ENCODE results near the gene RBM20. TPM values are rescaled to one million over a fixed set of nuclear protein-coding genes. Genes with fewer than 3 reads are reported as not detected.

RBM20 gene
- total and polyA plus RNA-seq, 2 of the 4 experiments (the other 2 are of a cell fraction): under 0.01 to 0.15 TPM

DNA sequence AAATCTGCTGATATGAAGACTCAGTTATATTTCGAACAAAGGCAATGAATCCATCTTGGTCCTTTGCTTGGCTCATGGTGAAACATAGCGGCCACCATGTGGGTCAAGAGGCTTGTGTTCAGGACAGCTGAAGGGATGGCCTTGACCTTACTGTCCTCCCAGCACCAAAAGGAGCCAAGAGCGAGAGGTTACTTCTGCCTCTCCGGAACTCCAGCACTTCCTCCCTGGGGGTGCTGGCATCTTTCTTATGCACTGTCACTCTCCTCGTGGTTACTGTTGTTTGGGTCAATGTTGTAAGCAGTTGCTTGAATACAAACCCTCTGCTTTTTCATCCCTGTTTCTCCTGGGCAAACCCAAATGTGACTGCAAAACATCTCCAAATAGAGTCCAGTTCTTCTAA, 100.6 kb downstream of the RBM20 start:
- H3K23ac ChIP-seq (ENCODE audit: low read depth, low read length): no peak overlapping the region
- DNase-seq (no peak), ATAC-seq (ENCODE audit: low read depth) (no peak)
- H3K79me1 ChIP-seq (ENCODE audit: low read depth in 1 of 2, low read length in 2 of 2): no peaks in the 10 kb centered on the region
- no peak overlapping the region for H2BK15ac ChIP-seq (ENCODE audit: low read depth, low read length)
- no peak overlapping the region for H2BK20ac ChIP-seq (ENCODE audit: low read depth, low read length)
- H4K20me1 ChIP-seq (ENCODE audit: insufficient read depth, low read length): no peaks in the 10 kb centered on the region; the same call in 1 of the 2 replicates
- no peak overlapping the region for H2AK5ac ChIP-seq (ENCODE audit: low read depth, low read length)
- H2BK5ac ChIP-seq (ENCODE audit: low read depth, low read length, poor library complexity, severe bottlenecking): no peak overlapping the region
- no peak overlapping the region for H4K8ac ChIP-seq (ENCODE audit: low read depth in 2 of 2, low read length in 2 of 2)
- no peaks in the 10 kb centered on the region; the same call in 1 of the 2 replicates for H3K4me1 ChIP-seq (ENCODE audit: control insufficient read depth, insufficient read depth, low read length)
- no peak overlapping the region for H3K4me3 ChIP-seq (ENCODE audit: insufficient read depth, low read depth, low read length)
- dilution Hi-C loops (cut with HindIII; ENCODE audit: low sequenced_read_pairs, unreplicated experiment): no loop called here
- H3K27ac ChIP-seq (ENCODE audit: insufficient read depth, low read length): no peak overlapping the region
- in situ Hi-C loops (cut with MboI; ENCODE audit: low sequenced_read_pairs): loop anchor here (10.0 kb wide), 3 partner anchors 130 to 1390 kb away; no protein-coding TSS in a partner anchor
- no peak overlapping the region for H2AK9ac ChIP-seq (replicated peaks; ENCODE audit: low read depth, low read length, poor library complexity)
- H3K9ac ChIP-seq (ENCODE audit: low read depth, low read length): no peak overlapping the region
- BruUV-seq (replicated peaks): no TSS peak
- H3K27me3 ChIP-seq (ENCODE audit: control insufficient read depth, insufficient read depth, low read length): peaks cover 8% of the 10 kb centered on the region
- H3K4me2 ChIP-seq (ENCODE audit: low read depth, low read length): no peak overlapping the region
- H3K36me3 ChIP-seq (ENCODE audit: control insufficient read depth, insufficient read depth, low read length): no peaks in the 10 kb centered on the region
- H3K9me1 ChIP-seq (ENCODE audit: insufficient read depth, low read length): no peaks in the 10 kb centered on the region
- 100% methylated on average over 1 of the region's 5 CpGs; no CpG with 5 or more reads in 1 of the 2 experiments for WGBS, 2 experiments (ENCODE audit: extremely low coverage in 2 of 2, insufficient read length in 1 of 2)
- intact Hi-C loops (cut with micrococcal nuclease): loop anchor here (5.0 to 10.0 kb wide), 2 partner anchors 250 to 1393 kb away; no protein-coding TSS in a partner anchor
- POLR2A ChIA-PET (ENCODE audit: unreplicated experiment): no interaction called here
- no peaks in the 10 kb centered on the region for H3K9me3 ChIP-seq (ENCODE audit: control insufficient read depth, insufficient read depth, low read length)
- no peak overlapping the region for H3K18ac ChIP-seq (ENCODE audit: low read depth, low read length)
- CTCF ChIA-PET: no interaction called here
- TF ChIP-seq MXI1 (IDR thresholded peaks at IDR 0.05; ENCODE audit: borderline replicate concordance, low read depth, low read length): no peak
- TF ChIP-seq, protein P1, sequence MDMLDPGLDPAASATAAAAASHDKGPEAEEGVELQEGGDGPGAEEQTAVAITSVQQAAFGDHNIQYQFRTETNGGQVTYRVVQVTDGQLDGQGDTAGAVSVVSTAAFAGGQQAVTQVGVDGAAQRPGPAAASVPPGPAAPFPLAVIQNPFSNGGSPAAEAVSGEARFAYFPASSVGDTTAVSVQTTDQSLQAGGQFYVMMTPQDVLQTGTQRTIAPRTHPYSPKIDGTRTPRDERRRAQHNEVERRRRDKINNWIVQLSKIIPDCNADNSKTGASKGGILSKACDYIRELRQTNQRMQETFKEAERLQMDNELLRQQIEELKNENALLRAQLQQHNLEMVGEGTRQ (IDR thresholded peaks at IDR 0.05; ENCODE audit: low read depth, low read length): no peak
- TF ChIP-seq NFE2L2 (IDR thresholded peaks at IDR 0.05; ENCODE audit: low read depth, low read length): no peak
- TF ChIP-seq, protein P2, sequence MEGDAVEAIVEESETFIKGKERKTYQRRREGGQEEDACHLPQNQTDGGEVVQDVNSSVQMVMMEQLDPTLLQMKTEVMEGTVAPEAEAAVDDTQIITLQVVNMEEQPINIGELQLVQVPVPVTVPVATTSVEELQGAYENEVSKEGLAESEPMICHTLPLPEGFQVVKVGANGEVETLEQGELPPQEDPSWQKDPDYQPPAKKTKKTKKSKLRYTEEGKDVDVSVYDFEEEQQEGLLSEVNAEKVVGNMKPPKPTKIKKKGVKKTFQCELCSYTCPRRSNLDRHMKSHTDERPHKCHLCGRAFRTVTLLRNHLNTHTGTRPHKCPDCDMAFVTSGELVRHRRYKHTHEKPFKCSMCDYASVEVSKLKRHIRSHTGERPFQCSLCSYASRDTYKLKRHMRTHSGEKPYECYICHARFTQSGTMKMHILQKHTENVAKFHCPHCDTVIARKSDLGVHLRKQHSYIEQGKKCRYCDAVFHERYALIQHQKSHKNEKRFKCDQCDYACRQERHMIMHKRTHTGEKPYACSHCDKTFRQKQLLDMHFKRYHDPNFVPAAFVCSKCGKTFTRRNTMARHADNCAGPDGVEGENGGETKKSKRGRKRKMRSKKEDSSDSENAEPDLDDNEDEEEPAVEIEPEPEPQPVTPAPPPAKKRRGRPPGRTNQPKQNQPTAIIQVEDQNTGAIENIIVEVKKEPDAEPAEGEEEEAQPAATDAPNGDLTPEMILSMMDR (conservative IDR thresholded peaks at IDR 0.05; ENCODE audit: low read depth, low read length): no peak
- no peak for TF ChIP-seq CEBPB (IDR thresholded peaks at IDR 0.05; ENCODE audit: low read depth, low read length)
- TF ChIP-seq FOS (IDR thresholded peaks at IDR 0.05; ENCODE audit: low read depth, low read length): no peak
- no peak for TF ChIP-seq MAZ (IDR thresholded peaks at IDR 0.05; ENCODE audit: borderline replicate concordance, low read depth, low read length)
- H2AFZ ChIP-seq (replicated peaks; ENCODE audit: low read length, poor library complexity): no peak overlapping the region
- H4K91ac ChIP-seq (ENCODE audit: insufficient read depth, low read depth, low read length): no peak overlapping the region
- no peak overlapping the region for H3K56ac ChIP-seq (ENCODE audit: extremely low read depth, insufficient read depth, low read length)
- H2BK120ac ChIP-seq (ENCODE audit: low read depth, low read length): no peak overlapping the region
- no peak overlapping the region for H3K14ac ChIP-seq (replicated peaks; ENCODE audit: low read depth, low read length)
- H3K4ac ChIP-seq (ENCODE audit: low read depth, low read length): no peak overlapping the region
- no peak overlapping the region for H4K5ac ChIP-seq (ENCODE audit: low read depth, low read length)
